RPMI7951 (cell line): Measurements from ENCODE around the gene TMEM196. TPM values are rescaled to one million over a fixed set of nuclear protein-coding genes. Genes with fewer than 3 reads are reported as not detected.

ENCODE experiments used
- DNase-seq: peaks from one replicate; pipeline ENCODE4 v3.0.0-alpha.2; 2012; ENCODE audit warnings: low read depth
- total RNA-seq: library from RNA; depleted of rRNA; stranded (reverse); fragments of >200 nt; shearing (Covaris generic); gene quantifications from 2 replicates; pipeline ENCODE4 v1.2.3, GENCODE V29; 2014; rRNA removed

The TMEM196 gene
- not detected in 2 replicates for total RNA-seq

GRCh38 chr7:19772841-19773760 lies at the start of gene TMEM196:
TMEM196 (minus strand) TSS chr7:19773617; CDS start chr7:19772696, 921 bp downstream.
- peak; percentile 61 for DNase-seq

- DNase-seq = no peak
Measured at GRCh38 chr7:19816128-19816527, 42.7 kb upstream of the TMEM196 start.

- DNase-seq = peak; percentile 56
Measured at GRCh38 chr7:19815546-19815945, 42.1 kb upstream of the TMEM196 start.

GRCh38 chr7:19814776-19815175 lies 41.4 kb upstream of the TMEM196 start:
- no peak for DNase-seq

- no peak for DNase-seq
Measured at GRCh38 chr7:19811386-19811785, 38.0 kb upstream of the TMEM196 start.

GRCh38 chr7:19798986-19799385 lies 25.6 kb upstream of the TMEM196 start:
- DNase-seq = no peak

GRCh38 chr7:19783541-19783940 lies 10.1 kb upstream of the TMEM196 start:
- DNase-seq = no peak

- no peak for DNase-seq
Measured at GRCh38 chr7:19776981-19777380, 3.6 kb upstream of the TMEM196 start.

- DNase-seq = no peak
Measured at GRCh38 chr7:19775578-19775977, 2.2 kb upstream of the TMEM196 start.

GRCh38 chr7:19772306-19772705 lies 1.1 kb downstream of the TMEM196 start:
- DNase-seq = no peak

- DNase-seq = no peak
Measured at GRCh38 chr7:19762631-19763030, 10.8 kb downstream of the TMEM196 start.

GRCh38 chr7:19754521-19755116 lies 18.8 kb downstream of the TMEM196 start:
- peak; percentile 67 for DNase-seq

- no peak for DNase-seq
Measured at GRCh38 chr7:19752020-19752419, 21.4 kb downstream of the TMEM196 start.

- DNase-seq = peak; percentile 64
Measured at GRCh38 chr7:19749658-19750057, 23.8 kb downstream of the TMEM196 start.

GRCh38 chr7:19747740-19748339 lies 25.6 kb downstream of the TMEM196 start:
- peak; percentile 66 for DNase-seq

GRCh38 chr7:19744075-19744474 lies 29.3 kb downstream of the TMEM196 start:
- DNase-seq = no peak

- no peak for DNase-seq
Measured at GRCh38 chr7:19728716-19729115, 44.7 kb downstream of the TMEM196 start.

- DNase-seq = peak; percentile 29
Measured at GRCh38 chr7:19725770-19726169, 47.6 kb downstream of the TMEM196 start.

- DNase-seq = no peak
Measured at GRCh38 chr7:19715499-19715898, 57.9 kb downstream of the TMEM196 start.

GRCh38 chr7:19713676-19714075 lies 59.7 kb downstream of the TMEM196 start:
- peak; percentile 73 for DNase-seq

GRCh38 chr7:19709249-19709578 lies 64.2 kb downstream of the TMEM196 start:
- no peak for DNase-seq

- peak; percentile 96 for DNase-seq
Measured at GRCh38 chr7:19708397-19709248, 64.8 kb downstream of the TMEM196 start, which contains the start of gene POLR1F. POLR1F (minus strand) TSS chr7:19709037; CDS start chr7:19709016, 21 bp downstream.
